GM18517 (cell line): Measurements from ENCODE around the gene PP2D1.
A peak's percentile ranks its signal among the peaks of the same experiment; 100 is the strongest.
"Not testable (repeated sequence)": the region's sequence is repeated elsewhere in the genome, so short reads cannot be mapped to it uniquely, and the experiment has no call there.

Experiments
- ATAC-seq: cut with Tn5 transposase; IDR thresholded peaks from one replicate; pipeline ENCODE4 v1.9.1; 2021; ENCODE audit warnings: mild to moderate bottlenecking, moderate library complexity; ENCODE audit not compliant: unreplicated experiment

Gene PP2D1, protein sequence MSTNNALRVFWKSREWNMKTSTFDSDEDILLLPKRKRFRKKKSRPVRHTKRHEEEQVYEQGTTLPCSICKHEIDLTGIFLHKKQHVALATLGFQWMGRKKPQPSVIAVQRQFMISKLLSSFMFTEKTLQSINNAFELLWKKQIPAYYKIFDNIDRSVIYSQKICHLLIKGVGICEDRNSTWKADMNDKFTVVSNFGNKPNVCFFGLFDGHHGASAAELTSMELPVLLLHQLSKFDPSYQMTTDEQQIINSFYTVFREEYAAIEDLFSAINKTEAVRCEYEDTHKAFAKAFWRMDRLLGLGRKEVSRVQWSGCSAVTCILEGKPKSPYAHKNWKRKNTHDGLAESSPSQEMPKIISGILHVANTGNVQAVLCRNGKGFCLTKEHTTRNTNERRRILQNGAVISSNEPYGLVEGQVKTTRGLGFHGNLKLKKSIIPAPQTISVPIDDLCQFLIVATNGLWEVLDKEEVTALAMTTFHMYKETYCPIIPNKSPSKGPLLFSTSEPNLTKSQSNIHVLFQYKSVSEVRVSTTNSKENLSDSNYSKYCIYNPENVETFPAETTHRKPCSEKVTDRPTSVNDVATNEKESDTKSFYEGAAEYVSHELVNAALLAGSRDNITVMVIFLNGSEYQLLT

GRCh38 chr3:20012164-20012563, at the start of gene PP2D1:
Gene PP2D1, minus strand, starts transcription at chr3:20012264. Its CDS starts 192 bp downstream, at chr3:20012072.
- no peak for ATAC-seq

DNA sequence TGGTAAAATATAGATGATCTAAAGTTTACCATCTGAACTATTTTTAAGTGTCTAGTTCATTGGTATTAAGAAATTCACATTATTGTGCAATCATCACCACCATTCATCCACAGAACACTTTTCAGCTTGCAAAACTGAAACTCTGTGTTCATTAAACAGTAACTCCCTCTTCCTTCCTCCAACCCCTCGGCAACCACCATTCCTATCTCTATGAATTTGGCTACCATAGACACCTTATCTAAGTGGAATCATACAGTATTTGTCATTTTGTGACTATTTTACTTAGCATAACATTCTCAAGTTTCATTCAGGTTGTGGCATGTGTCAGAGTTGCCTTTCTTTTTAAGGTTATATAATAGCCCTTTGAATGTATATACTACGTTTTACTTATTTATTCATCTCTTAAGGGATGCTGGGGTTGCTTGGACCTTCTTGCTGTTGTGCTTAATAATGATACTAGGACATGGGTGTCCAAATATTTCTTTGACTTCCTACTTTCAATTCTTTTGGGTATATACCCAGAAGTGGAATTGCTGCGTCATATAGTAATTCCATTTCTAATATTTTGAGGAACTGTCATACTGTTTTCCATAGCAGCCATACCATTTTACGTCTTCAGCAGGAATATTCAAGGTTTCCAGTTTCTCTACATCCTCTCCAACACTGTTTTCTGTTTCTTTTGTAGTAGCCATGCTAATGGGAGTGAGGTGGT, 49.1 kb upstream of the PP2D1 start:
- peak; percentile 81 for ATAC-seq

- ATAC-seq = no peak
Measured at GRCh38 chr3:20059929-20060328, 47.9 kb upstream of the PP2D1 start.

DNA sequence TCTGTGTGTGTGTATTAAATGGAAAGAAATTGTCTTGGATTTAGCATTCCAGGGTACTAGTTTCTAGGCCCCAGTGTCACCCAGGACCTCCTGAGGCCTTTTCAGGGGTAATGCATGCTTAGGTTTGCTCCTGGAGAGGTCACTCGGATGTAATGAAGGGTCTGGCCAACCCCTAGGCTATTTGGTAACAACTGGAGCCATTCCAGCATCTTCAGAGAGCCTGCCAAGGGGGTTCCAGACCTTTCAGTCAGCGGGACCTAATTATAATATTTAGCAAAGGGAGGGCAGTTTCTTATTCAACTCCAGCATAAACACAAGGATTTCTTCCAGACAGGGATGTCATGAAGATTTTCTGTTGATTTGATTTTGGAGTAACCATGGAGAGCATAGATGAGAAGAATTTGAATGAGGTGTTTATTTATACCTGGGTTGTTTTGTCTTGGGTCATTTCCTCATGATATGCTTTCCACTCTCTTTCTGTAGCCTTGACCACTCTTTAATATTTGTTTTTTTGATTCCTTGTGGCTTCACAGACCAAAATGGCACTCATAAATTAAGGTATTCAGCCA, 45.6 kb upstream of the PP2D1 start:
- no peak for ATAC-seq

GRCh38 chr3:20056725-20057611, 44.9 kb upstream of the PP2D1 start:
- no peak for ATAC-seq

DNA sequence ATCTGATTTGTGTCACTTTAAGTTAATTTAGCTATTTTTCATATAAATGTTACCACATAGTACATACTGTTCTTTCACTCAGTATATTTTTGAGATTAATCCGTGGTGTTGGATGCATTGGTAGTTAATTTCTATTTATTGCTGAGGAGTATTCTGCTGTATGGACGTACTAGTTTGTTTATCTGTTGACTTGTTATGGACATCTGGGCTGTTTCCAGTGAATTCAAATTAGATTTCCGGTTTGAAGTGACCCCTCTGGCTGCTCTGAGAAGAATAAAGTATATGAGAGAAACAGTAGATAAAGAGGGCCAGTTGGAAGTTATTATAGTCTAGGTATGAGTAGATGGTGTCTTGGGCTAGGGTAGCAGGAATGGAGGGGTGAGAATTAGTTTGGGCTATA, 43.8 kb upstream of the PP2D1 start:
- ATAC-seq = no peak

DNA sequence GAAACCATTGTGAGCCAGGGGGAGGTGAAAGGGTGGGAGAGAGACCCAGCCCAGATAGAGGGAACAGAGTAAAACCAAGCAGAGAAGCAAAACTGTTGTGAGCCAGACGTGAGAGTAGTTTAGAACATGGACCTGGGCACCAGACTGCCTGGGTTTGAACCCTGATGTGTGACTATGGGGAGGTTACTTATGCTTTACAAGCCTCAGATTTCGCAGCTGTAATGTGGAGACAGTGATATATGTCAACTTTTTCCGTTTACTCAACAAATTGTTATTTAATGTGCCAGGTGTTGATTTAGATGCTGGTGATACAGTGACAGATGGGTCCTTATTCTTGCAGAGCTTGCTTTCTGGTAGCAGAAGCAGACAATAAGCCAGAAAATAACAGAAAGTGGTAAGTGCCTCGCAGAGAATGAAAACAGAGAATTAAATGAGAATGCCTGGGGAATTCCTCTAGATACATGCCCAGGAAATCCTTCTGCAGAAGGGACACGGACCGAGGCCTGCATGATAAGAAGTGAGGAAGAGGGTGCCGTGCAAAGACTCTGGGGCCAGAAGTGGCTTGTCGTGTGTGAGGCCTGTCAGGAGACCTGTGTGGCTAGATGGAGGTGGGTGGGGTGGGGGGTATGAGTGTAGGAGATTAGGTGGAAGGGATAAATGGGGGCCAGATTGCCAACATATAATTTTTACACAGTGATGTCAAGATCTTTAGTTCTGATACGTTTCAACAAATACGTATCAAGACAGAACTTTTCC, 43.1 kb upstream of the PP2D1 start:
- peak; percentile 11 for ATAC-seq

DNA sequence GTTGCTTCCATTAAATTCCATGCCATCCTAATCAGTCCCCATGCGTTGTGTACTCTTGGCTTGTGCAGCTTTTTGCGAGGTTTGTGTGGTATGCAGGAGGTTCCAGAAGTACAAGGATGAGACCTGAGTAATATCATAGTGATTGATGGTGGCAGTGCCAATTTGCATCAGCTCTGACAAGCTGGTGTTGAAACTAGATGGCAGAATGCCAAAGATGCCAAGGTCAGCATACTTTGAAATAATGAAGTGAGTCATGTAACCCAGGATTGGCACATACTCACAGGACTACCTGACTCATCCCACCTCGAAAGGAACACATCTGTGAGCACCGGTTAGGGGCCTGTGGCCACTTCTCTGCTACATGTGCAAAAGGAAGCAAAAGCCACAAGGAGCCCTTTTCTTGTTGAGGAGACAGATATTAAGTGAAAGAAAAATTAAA, 42.5 kb upstream of the PP2D1 start:
- peak; percentile 84 for ATAC-seq

DNA sequence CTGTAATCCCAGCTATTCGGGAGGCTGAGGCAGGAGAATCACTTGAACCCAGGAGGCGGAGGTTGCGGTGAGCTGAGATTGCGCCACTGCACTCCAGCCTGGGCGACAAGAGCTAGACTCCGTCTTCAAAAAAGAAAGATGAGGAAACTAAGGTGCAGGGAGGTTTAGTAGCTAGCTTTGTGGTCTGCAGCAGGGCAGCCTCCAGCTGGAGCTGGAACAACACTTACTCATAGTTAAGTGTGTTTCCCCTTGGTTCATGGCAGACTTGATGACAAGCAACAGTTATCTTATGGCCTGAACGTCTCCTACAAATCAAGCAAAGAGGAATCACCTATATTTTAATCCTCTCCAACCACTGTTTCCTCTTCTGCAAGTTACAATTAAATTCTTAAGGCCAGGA, 40.8 kb upstream of the PP2D1 start:
- ATAC-seq = no peak

DNA sequence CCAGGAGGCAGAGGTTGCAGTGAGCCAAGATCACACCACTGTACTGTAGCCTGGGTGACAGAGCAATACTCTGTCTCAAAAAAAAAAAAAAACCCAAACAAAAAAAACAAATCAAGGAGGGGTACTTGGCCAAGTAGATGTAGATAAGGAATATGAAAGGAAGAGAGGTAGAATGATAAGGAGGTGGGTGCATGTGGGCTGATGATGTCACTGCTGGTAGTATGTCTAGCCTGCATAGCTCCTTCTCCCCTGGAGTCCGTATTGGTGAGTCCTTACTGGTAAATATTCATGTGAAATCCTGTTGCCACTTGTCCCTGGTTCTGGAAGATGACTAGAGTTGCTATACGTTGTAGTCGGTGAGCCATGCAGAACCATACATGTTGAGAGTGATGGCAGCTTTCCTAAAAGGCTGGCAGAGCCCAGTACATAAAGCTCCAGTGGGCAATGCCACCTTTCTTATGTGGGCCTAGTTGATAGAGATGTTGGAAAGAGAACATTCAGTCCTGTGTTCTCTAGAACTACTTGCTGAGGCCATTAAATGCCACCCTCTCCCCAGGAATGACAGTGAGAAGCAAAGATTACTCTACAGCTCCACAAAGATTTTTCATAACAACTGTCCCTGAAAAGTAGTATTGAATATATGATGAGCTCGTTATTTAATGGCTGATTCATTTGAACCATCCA, 39.2 kb upstream of the PP2D1 start:
- no peak for ATAC-seq

GRCh38 chr3:20047976-20048883, 36.2 kb upstream of the PP2D1 start:
- peak; percentile 9 for ATAC-seq

DNA sequence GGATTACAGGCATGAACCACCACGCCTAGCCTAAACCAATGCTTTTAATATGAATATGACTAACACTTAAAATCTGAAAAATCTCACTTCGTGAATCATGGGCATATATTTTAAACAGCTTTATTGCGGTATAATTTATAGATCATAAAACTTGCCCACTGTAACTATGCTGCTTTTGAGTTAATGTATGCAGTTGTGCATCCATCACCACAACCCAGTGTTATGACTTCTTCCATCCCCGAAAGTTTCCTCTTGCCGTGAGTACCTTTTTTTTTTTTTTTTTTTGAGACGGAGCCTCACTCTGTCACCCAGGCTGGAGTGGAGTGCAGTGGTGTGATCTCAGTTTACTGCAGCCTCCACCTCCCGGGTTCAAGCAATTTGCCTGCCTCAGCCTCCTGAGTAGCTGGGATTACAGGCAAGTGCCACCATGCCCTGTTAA, 35.3 kb upstream of the PP2D1 start:
- no peak for ATAC-seq

GRCh38 chr3:20046556-20046955, 34.5 kb upstream of the PP2D1 start:
- ATAC-seq = no peak

DNA sequence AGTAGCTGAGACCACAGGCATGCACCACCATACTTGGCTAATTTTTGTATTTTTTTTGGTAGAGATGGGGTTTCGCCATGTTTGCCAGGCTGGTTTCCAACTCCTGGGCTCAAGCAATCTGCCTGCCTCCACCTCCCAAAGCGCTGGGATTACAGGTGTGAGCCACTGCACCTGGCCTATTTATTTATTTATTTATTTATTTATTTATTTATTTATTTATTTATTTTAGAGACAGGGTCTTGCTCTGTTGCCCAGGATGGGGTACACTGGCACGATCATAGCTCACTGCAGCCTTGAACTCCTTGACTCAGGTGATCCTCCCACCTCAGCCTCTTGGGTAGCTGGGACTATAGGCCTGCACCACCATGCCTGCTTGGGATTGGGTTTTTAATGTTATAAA, 33.1 kb upstream of the PP2D1 start:
- not testable (repeated sequence) for ATAC-seq

- ATAC-seq = no peak
Measured at GRCh38 chr3:20043825-20044224, 31.8 kb upstream of the PP2D1 start.

GRCh38 chr3:20043396-20043795, 31.3 kb upstream of the PP2D1 start:
- peak; percentile 23 for ATAC-seq

- no peak for ATAC-seq
Measured at GRCh38 chr3:20042331-20042730, 30.3 kb upstream of the PP2D1 start.

DNA sequence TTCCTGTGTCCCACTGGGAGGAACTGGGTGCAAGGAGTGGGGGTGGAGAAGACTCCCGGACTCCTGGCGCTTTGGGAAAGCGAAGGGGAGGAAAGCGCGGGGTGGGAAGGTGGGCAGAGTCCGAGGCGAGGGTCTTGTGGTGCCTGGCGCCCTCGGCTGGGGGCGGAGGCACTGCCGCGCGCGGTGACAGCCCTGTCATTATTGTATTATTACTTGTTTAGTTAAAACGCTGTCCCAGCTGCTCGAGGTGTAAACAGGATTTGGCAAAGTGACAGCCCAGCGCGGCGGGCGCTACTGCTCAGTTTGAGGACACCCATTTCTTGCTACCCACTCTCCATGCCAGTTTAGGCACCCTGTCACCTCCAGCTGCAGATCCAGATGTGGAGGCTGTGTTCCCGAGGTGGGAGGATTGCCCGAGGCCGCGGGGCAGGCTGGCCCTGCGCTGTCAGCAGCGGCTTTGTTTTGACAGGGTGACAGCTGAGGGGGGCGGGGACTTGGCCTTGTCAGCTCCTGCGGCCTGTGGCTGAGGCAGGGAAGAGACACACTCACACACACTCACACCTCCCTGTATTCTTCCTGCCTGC, 29.2 kb upstream of the PP2D1 start:
- ATAC-seq = peak; percentile 41
